Skin of body (tissue), 2 donors: ENCODE measurements around the gene ZBTB7C. TPM values are rescaled to one million over a fixed set of nuclear protein-coding genes. Genes with fewer than 3 reads are reported as not detected.

Experiments
- DNase-seq: peaks from one replicate; lab custom pipeline; 2025; lab: John Stamatoyannopoulos, UW
- total RNA-seq: library from RNA; depleted of rRNA; stranded (reverse); fragments of >200 nt; gene quantifications from one replicate; pipeline ENCODE4 v1.2.3, GENCODE V29; 2014

Gene ZBTB7C
- total RNA-seq, 1 donor from 2014 or later: 6.3 TPM

GRCh38 chr18:48100165-48100575, 309.0 kb downstream of the ZBTB7C start:
- no peak for DNase-seq

DNA sequence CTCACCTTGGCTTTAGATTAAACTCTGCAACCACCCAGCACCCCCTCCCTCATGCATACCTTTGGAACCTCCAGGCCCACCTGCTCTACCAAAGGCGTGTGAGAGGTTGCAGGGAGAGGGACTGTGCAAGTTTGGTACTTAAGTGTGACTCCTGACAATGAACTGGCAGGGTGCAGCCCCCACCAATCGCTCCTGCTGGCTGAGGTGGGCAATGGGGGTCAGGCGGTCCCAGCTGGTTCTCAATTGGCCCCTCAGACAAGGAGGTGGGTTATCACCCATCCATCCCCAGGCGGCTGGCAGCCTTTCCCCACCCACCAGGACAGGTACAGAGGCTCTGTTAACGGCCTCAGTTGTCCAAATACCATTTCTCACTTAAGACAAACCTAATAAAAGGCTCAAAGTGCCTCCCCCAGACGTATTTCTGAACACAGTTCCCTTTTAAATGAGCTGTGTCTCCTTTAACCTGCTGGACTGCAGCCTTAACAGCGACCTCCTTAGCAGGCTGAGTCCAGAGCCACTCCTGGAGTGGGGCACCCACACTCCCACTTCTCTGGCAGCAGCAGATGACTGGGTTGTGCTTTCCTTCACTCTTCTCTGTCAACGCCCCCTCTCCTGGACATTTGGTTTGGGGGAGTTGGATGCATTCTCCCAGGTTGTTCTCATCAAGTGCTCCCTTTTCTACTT, 309.6 kb downstream of the ZBTB7C start:
- DNase-seq: no peak

DNA sequence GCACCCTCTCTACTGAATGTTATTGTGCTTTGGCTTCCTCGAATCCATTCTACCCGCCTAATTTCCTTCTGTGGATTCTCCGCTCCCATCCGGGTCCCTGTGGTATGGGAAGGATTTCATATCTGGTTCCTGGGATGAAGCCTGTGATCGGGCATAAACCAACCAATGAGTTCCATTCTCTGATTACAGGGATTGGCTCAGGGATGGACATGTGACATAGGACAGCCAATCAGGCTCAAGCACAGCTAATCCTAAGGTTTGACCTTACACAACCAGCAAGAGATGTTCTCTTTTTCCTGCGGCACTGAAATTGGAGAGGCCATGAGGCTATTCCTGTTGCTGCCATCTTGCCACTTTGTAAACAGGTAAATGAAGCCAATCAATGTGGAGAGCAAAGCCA, 310.6 kb downstream of the ZBTB7C start:
- no peak for DNase-seq

GRCh38 chr18:48098007-48098406, 311.2 kb downstream of the ZBTB7C start:
- no peak for DNase-seq

- DNase-seq: no peak
Observed at GRCh38 chr18:48095726-48096125, 313.5 kb downstream of the ZBTB7C start.

DNA sequence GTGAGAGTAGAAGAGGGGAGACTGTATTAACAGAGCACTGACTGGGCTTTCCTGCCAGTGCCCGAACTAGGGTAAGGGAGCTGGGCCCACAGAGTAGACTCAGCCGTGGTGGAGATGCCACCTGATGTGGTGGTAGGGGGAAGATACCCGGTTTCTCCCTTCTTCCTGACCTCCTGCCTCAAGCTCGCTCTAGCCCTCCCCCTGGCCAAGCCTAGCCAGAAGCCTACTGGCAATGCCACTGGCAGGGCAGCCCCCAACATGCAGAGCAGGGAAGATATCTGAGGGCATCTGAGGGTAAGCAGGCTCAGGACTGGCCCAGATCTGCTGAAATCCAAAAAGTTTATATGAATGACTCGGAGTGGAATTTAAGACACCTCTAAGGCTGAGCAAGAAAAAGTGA, 316.1 kb downstream of the ZBTB7C start:
- DNase-seq: no peak

- DNase-seq: no peak
Observed at GRCh38 chr18:48091869-48092497, 317.2 kb downstream of the ZBTB7C start.

DNA sequence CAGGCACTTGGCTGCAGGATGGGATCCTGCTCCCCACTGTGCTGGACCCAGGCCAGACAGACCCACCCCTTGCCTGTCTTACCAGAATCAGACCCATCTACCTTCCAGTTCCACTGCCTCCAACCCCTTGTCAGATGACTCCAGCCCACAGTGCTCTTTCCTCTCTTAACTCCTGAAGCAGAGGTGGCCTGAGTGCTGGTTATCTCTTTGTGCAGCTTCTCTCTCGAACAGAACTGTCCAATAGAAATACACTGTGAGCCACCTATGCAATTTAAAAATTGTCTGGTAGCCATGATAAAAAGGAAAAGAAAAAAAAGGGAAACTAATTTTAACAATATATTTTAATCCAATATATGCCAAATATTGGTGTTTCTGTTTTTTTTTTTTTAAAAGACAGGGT, 318.5 kb downstream of the ZBTB7C start:
- DNase-seq: no peak

GRCh38 chr18:48090021-48090420, 319.2 kb downstream of the ZBTB7C start:
- no peak for DNase-seq

GRCh38 chr18:48085781-48086487, 323.2 kb downstream of the ZBTB7C start:
- no peak for DNase-seq

DNA sequence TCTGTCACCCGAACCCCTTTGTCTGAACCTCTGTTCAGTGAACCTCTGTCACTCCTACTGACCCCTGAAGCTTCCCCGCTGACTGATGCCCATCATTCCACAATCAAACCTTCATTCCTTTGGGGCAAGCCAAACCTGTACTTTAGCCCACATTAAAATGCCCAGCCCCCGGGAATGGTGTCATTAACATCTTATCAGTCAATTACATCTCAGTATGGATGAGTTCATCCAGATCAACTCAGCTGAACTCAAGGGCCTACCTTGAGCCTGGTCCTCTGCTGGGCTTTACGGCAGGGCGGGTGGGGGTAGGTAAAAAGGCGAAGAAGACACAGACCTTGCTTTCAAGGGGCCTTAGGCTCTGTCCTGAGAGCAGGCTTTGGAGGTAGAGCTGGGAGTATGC, 324.3 kb downstream of the ZBTB7C start:
- no peak for DNase-seq

DNA sequence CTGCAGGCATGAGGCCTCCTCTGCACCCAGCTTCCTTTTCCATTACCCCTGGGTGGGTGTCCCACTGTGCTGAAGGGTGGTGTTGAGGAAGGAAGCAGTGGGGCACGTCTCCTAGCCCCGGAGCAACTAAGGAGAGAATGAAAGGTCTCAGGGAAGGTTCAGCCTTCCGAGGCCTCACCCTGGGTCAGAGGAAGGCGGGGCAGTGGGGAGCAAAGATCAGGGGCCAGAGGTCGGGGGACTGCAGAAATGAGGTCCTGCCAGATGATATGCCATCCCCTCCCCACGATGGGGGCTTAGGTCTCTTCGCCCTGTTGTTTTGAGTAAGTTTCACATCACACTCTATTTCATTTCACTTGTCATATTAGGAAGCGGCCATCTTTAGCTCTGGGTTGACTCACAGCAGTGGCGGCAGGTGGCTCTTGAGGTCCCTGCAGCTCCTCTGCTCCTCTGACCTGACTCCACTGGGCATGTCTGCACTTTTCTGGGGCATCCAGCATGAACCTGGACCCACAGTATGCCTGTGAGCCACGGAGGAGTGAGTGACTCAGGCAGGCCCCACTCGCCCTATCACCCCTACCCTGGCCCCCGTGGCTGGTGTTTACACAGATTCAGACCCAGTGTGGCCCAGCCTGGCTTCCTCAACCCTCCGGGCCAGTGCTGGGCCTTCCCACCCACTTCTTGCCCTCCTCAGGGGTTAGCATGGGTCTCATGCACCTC, 325.0 kb downstream of the ZBTB7C start:
- no peak for DNase-seq

GRCh38 chr18:48080546-48080945, 328.6 kb downstream of the ZBTB7C start:
- no peak for DNase-seq

DNA sequence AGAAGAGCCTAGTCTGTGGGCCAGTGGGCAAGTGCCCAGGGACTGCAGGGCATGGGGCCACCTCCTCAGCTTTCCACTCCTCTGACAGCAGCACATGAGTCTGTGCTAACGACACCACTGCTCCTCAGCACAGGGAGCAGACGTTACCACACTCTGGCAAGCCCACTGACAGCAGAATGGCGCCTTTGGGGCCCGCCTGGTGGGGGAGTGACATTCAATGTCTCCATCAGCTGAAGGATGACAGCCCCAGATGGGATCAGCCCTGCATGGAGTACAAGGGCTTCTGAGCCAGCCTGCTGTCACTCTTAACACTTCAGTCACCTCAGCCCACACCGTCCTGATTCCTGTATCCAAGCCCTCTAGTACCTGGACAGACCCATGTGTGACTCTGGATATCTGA, 329.3 kb downstream of the ZBTB7C start:
- DNase-seq: no peak

DNA sequence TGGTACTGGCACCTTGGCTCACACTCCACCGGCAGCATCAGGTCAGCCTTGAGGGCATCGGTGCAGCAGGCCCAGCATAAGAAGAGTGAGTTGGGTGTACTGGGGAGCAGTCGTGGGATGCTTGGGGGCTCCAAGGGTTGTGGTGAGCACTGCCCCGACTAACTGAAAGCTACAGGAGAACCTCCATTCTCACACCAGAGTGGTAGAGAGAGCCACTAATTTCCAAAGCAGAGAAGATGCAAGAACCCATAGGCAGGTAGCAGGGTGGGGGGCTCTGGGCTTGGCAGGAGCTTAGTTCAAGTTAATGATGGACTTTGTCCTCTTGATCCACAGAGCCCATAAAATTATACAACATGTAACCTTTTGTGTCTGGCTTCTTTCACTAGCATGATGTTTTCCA, 330.7 kb downstream of the ZBTB7C start:
- no peak for DNase-seq

GRCh38 chr18:48077291-48077690, 331.9 kb downstream of the ZBTB7C start:
- DNase-seq: no peak

DNA sequence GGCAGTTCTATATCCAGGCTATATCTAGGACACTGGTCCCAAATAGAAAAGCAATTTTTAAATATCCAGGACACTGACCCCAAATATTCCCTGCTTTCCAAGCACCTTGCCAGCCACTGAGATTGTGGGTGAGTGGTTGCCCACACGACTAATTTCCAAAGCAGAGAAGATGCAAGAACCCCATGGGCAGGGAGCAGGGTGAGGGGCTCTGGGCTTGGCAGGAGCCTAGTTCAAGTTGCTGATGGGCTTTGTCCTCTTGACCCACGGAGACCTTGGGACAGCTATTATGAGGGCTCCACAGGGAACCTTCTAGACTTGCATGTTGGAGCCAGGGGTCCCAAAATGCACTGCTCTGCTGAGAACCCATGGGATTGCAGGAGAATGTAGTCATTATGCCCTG, 332.7 kb downstream of the ZBTB7C start:
- no peak for DNase-seq

DNA sequence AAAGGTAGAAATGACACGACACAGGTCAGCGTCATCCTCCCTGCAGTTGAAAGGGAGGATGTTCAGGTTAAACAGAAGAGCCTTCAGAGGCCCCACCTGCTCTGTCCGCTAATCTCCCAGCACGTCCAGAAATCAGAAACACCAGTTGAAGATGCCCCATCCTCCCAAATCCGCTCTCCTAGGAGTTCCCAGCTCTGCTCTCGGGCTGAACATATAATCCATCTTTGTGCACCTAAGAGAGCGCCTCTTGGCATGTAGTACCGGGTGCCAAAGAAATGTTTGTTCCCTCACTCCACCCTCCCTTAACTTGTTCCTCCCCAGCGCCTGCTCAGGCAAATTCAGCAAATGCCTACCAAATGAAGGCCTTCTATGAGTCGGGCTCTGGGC, 333.5 kb downstream of the ZBTB7C start:
- no peak for DNase-seq

DNA sequence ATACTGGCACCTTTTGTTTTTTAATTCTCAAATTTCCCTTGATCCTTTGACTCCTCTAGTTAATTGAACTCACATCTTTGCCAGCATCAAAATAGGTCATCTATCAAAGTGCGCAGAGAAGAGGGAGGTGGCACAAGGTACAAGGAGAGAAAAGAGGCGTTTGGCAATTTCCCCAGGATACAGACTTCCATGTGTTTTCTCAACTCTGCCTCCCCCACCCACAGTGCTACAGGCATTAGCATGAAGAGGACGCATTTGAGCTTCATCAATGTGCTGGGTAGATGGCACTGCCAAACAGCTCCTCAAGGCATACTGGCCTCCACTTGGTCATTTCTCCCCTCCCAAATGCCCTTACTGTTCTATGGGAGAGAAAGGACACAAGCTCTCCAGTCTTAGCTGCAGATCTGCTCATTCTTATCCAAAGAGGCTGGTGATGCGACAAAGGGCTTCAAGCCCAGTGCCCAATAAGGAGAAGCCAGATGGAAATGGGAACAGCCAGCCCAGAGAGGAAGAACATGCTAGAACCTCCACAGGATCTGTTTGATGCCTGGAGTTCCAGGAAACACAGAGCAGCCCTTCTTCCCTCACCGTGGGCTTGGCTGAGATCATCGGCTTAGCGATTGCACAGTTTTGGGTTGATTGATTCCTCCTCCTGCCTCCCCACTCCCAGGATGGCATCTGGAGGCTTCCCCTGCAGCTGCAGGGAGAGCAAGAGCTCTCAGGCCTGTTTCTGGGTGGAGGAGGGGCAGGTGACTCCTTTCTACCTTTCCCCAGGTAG, 334.1 kb downstream of the ZBTB7C start:
- no peak for DNase-seq

DNA sequence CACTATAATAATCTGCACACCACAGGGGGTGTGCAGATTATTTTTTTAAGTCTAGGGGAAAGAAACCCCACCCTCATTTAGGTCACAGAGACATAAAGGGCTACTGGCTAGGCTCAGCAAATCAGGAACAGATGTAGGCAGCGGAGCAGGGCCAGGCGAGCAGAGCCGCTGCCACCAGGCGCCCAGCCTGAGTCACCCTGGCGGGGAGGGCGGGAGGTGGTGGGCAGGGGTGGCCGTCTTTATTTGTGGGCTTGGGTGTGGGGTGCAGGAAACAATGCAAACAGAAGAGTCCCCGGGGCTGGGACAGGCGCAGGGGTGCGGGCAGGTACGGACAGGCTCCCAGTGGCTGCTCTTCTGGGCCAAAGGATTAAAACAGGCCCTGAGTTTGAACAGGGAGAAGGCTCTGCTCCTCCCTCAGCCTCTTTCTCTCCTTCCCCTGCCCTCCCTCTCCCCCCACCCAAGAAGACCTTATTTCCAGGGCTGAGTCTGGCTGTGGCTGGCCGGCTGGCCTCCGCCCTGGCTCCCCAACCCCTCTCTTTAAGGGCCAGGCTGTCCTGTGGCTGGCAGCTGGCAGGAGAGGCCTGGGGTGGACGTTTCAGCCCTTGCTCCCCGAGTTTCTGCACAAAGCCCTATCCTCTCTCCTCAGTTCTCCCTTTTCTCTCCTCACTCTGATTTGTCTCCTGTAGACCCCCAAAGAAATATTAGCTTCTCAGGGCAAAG, 335.8 kb downstream of the ZBTB7C start:
- DNase-seq: no peak
